HG03060 (cell line): Measurements from ENCODE around the gene TMEM250.
A peak's percentile ranks its signal among the peaks of the same experiment; 100 is the strongest.
"Not testable (repeated sequence)": the region's sequence is repeated elsewhere in the genome, so short reads cannot be mapped to it uniquely, and the experiment has no call there.

Experiments
- ATAC-seq: cut with Tn5 transposase; IDR thresholded peaks from one replicate; pipeline ENCODE4 v1.9.1; 2021; ENCODE audit warnings: low read depth, moderate number of reproducible peaks; ENCODE audit not compliant: unreplicated experiment

Gene TMEM250

DNA sequence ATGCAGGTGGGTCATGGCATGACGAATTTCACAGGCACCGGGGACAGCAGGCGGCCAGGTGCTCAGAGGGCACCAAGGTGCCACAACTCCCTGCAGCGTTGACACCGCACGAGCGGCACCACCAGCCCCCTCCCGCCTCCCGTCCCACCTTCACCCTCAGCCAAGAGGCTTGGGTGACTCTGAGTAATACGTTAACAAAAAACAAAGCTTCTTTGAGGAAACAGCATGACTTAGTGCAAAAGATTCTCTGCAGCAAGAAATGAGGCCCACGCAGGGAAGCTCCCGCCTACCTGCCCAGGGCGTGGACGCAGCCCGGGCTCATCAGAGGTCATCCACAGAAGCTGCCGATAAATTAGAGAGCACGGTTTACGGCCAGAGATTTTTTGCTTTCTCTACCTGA lies 4.1 kb downstream of the TMEM250 start:
- ATAC-seq: no peak

DNA sequence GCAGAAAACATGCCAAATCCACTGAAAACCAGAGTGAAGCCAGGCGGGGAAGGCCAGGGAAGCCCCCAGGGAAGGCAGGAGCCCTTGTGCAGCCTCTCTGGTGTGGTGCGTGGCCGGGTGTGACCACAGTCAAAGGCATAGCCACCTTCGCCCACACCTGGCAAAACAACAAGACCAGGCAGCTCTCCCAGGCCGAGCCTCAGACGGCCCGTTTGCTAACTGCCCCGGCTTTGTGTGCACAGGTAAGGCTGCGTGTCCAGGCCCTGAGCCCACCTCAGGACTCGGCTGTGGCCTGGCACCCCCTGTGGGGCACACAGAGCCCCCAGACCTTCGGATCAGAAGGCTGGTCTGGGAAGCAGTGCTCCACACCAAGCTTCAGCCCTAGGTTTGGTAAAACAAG lies 6.1 kb downstream of the TMEM250 start:
- ATAC-seq: no peak

DNA sequence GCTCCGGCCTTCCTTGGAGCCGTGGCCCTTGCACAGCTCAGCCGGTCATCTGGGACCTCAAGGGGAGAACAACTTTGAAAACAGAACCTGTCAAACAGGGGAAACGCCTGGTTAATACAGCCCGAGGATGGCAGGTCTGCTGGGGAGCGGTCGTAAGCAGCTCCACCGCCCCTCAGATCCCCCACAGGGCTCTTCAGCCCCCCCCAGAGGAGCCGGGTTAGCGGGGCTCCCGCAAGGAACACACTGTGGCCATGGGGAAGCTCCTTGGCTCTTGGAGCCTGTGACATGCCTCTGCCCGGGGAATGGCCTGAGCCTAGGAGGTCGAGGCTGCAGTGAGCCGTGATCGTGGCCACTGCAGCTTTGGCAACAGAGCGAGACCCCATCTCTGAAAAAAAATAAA lies 6.8 kb downstream of the TMEM250 start:
- no peak for ATAC-seq

DNA sequence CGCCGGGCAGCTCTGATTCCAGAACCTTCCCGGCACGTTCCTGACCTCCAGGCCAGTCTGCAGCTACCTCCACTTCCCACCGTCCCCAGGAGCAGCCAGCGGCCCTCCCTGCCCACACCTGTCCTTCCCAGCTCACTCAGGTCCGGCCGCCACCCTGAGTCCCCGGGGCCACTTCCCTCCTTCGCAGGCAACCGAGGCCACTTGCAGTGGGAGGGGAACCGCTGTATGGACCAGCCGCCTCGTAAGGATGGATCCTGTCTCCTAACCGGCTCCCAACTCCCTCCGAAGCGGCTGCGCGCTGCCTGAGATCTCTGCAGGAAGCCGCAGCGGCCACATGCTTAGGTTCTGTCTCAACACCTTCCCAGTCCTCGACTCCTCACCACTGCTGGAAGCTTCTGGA lies 7.5 kb downstream of the TMEM250 start:
- no peak for ATAC-seq

DNA sequence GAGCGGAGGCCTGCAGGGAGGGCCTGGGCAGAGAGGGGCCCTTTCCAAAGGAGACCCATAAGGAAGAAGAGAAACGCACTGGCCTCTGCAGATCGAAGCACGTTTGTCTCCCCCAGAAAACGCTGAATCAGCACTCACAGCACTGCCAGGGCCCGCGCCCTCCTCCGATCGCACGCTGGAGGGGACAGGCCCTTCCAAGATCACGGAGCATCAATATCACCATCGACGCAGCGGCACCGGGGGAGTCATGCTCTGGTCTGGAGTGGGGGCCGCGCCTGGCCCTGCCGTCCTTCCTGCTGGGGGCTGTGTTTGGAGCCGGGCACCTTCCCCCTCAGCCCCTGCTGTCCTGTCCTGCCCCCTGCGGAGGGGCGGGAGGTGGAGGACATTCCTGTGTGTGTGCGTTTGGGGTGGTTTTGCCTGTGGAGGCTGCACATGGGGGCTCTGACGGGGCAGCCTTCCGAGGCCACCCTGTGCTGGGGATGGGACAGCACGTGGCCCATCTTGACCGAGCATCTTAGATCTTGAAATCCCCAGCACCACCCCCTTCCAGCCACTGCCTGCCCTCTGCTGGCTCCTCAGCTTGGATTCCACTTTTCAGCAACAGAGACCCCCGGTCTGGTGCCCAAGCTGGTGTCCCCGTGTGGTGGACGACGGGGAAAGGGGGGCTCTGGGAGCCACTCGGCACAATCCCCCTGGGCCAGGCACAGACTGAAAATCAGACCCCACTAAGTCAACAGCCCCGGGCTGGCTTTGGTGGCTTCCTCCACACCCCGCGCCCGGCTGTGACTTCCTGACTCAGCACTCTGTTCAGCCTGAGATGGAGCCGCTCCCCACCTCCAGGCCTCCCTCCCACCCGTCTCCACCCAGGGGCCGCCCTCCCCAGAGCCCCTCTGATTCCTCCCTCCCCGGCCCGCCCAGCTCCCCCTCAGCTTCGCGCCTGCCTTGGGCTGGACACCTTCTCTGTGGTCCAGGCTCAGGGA lies 8.3 kb downstream of the TMEM250 start:
- ATAC-seq: no peak

DNA sequence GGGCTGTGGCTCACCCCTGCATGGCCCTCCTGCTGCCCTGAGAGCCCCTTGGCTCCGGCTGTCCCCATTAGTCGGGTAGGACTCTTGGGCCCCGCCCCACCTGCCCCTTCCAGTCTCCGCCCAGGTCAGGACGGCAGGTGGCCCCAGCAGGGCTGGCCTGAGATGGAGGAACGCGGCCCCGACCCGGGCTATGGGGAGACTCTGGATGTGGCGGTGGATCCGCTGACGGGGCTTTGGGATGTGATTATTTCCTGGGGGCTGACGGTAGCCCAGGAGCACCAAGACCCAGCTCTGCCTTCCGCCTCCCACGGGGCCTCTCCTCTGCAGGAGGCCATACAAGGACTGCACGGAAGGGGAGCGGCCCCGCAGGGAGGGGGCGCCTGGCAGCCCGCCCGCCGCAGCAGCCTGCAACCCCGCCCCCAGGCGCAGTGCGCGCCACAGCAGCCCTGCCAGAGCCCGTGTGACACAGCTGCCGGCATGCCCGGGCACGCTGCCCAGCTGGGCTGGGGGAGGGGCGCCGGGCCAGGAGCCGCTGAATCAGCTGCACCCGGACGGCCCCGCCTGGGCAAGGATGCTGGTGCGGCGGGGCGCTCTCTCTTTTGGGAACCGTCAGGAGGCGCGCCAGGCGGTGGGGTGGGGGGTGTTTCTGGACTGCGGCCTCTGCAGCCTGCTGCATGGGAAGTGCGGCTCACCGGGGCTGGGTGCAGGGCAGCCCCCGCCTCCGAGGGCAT lies 9.2 kb downstream of the TMEM250 start:
- peak; percentile 37 for ATAC-seq

DNA sequence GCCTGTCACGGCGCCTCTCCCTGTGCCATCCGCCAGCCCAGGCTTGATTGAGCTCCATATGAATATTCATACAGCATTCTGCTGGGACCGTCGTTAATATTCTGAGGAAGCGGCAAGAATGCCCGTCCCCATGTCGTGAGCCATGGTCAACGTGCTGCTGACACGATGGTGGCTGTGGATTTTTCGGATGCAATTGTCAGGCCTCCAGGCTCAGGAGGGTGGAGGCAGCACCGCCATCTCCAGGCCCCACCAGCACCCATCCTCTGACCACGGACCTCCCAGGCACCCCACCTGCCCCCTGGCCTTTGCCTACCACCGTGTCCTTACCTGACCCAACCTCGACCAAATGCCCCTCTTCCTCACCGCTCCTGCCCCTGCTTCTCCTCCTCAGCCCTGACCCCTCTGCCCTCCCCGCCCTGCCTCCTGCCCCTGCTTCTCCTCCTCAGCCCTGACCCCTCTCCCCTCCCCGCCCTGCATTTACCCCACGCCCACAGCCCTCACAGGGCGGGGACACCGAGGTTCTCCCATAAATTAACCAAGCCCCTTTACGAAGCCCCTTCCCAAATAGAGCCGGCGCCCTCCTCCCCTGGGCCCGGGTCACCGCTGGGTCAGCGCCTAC lies 9.9 kb downstream of the TMEM250 start:
- no peak for ATAC-seq

DNA sequence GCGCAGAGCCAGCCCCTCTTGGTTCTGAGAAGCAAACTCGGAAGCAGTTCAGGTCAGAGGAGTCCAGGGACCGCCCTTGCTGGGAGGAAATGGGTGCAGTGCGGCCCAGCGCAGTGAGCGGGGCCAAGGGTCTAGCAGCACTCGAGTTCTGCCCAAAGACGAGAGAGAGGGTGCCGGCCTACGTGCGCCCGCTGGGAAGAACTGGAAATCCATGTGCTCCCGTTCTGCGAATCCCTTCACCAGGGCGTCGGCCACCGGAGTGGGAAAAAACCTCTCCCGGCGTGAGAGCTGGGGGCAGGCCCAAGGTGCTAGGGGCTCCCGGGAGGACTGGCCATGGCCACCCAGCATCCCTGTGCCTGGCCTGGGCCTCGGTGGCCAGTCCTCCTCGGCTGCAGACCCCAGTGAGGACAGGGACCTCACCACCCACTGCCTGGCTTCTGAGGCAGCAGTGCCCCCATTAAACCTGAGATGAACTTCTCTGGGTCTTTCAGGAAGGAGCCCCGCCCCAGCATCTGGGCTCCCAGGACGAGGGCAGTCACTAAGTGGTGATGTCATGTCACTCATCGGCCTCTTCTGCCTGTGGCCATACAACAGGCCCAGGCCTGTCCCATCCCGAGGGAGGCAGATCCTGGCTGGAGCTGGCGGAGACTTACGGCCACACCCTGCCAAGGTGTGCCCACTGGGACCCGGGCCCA lies 10.6 kb downstream of the TMEM250 start:
- ATAC-seq: no peak

DNA sequence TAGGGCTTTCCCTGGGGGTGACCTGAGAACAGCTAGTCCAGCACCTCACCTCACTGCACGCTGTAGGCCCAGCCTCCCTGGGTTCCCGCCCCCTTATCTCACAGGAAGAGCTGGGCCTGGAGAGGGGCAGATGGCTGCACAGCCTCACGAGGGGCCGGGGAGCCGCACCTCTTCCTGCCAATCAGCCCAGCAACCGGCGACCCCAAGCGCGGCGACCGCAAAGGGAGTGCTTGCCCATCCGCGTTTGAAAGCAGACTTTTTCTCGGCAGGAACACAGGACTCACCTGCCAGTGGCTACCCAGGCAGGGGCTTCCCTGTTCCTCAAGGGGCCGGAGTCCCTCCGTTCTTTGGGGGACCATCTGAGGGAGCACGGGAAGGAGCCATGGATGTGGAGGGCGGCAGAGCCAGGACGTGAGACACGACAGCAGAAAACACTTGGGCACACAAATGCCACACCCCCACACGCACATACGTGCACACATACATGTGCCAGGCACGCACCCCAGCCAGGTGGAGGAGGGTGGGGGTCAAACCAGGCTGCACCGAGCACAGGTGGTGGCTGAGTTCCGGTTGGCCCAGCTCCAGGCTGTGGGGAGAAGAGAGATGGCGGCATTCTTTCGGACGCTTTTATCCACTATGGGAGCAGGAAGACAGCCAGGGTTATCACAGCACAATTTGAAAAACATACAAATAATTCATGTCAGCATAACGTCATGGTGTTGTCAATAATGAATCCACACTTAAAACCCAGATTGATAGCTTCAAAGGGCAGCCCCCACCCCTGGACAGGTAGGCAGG lies 11.3 kb downstream of the TMEM250 start:
- ATAC-seq: no peak

DNA sequence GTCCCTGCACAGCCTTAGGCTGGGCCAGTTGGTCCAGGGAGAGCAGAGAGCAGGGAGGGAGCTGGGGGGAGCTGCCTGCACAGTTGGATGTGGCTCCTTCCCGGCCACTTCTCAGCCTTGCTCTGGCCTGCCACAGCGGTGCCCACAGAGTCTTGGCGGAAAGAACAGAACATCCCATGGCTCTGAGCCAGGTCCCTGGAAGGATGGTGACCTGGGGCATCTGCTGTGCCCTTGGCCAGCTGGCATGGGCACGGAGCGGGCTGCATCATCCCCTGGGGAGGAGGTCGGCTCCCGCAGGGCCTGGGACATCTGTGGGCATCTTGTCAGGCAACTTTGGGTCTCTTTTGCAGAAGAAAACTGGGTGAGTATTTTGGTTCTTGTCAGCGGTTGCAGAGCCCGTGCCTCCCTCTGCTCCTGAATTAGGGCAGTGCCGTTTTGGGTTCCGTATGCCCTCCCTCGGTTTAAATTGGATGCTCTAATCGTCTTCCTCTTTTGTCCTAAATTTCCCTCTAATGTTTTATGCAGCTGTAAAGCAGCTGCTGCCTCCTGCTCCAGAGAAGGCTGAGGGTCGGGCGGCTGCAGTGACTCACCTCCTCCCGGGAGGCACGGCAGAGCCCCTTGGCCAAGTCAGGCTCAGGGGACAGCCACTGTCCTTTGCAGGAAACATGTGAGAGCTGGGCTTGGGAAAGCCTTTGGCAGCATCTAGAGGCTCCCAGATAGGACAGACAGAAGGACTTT lies 13.1 kb downstream of the TMEM250 start:
- no peak for ATAC-seq

DNA sequence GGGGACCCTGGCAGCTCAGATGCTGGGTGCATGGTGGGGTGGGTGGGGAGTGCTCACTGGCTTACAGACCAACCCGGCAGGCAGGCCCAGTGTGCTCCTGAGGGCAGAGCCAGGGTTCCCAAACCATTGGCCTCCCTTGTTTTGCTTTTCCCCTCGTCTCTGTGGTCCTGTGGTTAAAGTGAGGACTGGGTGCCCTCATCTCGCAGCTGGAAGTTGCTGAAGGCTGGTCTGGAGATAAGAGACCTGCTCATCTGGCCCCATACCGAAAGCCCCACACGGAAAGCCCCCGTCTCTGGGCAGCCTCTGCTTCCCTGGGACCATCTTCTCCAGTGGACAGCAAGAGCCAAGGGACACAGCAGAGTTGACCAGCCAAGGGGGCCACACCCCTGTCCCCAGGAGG lies 13.8 kb downstream of the TMEM250 start:
- ATAC-seq: no peak

DNA sequence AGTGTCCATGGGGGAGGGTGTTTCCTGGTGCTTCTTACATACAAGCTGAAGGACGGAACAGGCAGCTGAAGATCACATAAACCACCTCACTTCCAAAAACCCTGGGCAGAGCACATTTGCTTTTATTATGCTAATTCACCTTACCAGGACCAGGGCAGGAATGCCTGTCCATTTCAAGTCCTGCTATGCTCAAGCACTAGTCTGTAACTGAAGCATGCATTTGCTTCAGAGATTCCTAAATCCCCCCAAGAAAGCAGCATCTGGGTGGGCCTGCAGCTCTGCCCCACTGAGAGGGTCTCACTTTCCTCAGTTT lies 14.2 kb downstream of the TMEM250 start:
- no peak for ATAC-seq

DNA sequence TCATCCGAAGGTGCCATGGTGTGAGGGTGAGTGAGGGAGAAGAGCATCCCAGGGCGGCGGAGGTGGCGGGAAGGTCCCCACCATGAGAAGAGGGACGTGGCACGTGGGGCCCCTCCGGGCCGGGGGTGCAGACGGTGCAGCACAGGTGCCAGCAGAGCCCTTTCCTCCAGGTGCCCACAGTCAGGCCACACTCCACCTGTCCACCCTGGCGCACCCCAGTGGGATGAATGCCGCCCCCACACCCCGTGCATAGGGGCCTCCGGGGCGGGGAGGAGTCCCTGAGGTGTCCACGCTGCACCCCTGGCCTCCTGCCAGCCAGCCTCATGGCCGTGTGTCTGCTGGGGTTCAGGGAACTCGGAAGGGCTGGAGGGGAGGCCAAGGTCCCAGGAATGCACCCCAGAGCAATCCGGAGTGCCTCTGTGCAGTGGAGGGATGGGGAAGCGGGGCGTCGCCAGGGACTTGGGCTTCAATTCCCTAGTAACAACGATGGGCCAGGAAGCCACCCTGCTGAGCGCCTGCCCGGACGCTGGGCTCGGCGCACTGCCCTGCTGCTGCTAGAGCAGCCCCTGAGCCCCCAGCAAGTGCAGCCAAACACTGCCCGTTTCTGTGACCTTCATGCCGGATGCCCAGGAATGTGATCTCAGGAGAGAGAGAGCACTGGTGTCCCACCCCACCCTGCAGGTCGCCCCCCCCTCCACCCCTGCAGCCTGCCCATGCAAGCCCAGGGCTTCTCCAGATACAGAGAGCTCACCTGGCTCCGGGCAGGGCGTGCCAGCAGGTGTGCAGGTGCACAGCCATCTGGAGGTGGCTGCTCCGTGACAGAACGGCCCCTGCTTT lies 14.8 kb downstream of the TMEM250 start:
- ATAC-seq: no peak

DNA sequence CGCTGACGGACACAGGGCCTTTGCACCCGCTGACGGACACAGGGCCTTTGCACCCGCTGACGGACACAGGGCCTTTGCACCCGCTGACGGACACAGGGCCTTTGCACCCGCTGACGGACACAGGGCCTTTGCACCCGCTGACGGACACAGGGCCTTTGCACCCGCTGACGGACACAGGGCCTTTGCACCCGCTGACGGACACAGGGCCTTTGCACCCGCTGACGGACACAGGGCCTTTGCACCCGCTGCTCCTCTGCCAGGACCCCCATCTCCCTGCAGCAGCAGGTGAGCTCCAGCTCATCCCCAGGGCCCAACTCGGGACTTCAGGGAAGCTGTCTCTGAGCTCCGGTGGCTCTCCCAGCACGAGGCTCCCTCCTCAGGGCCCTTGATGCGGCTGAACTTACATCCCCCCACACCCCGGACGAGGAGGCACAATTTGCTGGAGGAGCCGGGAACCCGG lies 17.0 kb downstream of the TMEM250 start:
- ATAC-seq: not testable (repeated sequence)

DNA sequence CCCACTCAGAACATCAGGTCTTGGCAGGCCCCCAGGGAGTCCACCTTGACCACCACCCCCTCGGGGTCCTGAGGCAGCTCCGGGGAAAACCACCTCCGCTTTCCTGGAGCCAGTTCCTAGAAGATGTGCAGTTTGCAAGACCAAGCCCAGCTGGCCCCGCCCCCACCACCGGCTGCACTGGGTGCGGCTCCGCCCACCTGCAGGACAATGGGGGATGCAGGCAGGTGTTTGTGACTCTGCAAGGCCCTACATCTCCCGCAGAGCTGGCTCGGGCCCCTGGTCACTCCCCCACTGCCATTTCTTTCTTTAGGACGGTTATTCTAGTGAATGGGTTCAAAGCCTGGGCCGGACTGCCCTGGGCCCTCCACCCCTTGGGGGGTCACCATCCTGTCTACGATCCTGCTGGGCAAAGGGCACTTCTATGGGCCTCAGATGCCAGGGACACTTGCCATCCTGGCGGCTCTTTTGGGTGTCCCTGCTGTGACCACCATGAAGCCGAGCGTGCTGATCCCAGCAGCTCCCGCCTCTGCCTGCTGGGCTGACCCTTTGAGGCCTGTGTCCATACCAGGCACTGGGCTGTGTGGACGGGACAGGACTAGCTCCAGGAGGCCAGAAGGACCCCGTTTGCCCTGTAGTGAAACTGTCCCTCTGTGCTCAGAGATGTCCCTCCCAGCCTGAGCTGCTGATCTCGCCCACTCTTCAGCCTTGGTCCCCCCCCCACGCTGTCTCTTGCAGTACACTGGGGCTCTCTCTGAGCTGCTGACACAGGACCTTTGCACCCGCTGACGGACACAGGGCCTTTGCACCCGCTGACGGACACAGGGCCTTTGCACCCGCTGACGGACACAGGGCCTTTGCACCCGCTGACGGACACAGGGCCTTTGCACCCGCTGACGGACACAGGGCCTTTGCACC lies 17.7 kb downstream of the TMEM250 start:
- no peak for ATAC-seq

DNA sequence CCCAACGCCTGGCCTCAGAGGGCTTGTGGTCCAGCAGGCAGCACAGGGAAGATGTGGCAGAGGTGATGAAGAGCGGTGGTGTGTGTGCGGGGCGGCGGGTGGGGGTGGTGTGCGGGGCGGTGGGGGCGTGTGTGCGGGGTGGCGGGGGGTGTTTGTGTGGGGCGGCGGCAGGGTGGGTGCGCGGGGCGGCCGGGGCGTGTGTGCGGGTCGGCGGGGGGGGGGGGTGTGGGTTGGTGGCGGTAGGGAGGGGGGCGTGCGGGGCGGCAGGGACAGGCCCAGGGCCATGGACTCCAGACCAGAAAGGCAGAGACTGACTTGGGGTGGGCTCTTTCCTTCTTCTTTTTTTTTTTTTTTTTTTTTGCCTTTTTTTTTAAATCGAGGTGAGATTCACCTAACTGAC lies 19.1 kb downstream of the TMEM250 start:
- ATAC-seq: no peak

DNA sequence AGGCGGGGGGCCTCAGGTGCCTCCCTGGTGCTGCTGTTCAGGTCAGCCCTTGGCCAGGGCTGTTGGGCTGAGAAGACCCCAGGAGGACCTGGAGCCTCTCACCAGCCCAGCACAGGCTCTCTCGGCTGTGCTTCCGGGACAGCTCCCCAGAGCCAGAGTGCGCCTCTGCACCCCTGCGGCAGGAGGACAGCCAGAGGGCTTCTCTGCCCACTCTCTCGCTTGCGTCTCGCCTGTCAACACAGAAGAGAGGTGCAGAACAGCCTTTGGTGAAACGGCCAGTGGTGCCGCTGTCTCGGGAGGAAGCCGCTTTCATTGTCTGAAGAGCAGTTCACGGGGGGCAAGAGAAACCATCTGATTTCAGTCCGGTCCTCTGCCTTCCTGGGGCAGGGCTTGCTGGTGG lies 19.8 kb downstream of the TMEM250 start:
- ATAC-seq: no peak
